ENCODE data around the gene COL1A1. TPM values are rescaled to one million over a fixed set of nuclear protein-coding genes. Genes with fewer than 3 reads are reported as not detected.

Gene COL1A1
- total RNA-seq, 2 experiments from 2014 or later = not detected

DNA sequence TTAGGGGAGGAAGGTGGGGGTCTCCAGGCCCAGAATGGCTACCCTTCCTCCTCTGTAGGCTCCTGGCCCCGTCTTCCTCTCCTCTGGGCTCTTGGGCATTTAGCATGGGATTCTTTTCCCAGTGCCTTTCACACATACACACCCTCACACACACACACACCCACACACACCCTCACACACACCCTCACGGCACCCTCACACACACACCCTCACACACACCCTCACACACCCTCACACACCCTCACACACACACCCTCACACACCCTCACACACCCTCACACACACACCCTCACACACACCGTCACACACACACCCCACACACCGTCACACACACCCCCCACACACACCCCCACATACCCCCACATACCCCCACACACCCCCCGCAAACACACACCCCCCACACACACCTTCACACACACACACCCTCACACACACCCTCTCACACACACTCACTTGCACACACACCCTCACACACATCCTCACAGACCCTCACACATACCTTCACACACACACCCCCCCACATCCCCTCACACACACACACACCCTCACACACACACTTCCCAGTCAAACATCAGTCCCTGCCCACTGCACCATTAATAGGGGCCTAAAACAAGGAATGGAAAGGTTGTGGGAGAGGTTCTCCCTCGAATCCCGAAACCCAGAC lies 34.8 kb downstream of the COL1A1 start:
- Histone ChIP-seq H3K36me3 (ENCODE audit: insufficient read depth, low read length) (no peaks in the 10 kb centered on the region), H3K79me2 (ENCODE audit: insufficient read depth, low read depth, low read length) (no peaks in the 10 kb centered on the region), H2AFZ (ENCODE audit: low read length) (no peak overlapping the region), H3K9me3 (ENCODE audit: low read length) (no peaks in the 10 kb centered on the region), H4K20me1 (ENCODE audit: insufficient read depth, low read length) (no peaks in the 10 kb centered on the region), H3K27ac (ENCODE audit: low read depth, low read length, poor library complexity, severe bottlenecking) (no peak overlapping the region), H3K4me3 (ENCODE audit: low read depth, low read length, poor library complexity, severe bottlenecking) (no peak overlapping the region), H3K4me2 (ENCODE audit: low read length) (no peak overlapping the region), H3K4me1 (ENCODE audit: insufficient read depth, low read length, poor library complexity, severe bottlenecking) (peaks cover 31% of the 10 kb centered on the region), H3K9me2 (ENCODE audit: insufficient read depth, low read length) (no peaks in the 10 kb centered on the region)
- DNase-seq (ENCODE audit: low spot score) = no peak
- BruUV-seq (replicated peaks) = no TSS peak
- CTCF ChIA-PET (ENCODE audit: unreplicated experiment) = no interaction called here
- TF ChIP-seq, protein P1, sequence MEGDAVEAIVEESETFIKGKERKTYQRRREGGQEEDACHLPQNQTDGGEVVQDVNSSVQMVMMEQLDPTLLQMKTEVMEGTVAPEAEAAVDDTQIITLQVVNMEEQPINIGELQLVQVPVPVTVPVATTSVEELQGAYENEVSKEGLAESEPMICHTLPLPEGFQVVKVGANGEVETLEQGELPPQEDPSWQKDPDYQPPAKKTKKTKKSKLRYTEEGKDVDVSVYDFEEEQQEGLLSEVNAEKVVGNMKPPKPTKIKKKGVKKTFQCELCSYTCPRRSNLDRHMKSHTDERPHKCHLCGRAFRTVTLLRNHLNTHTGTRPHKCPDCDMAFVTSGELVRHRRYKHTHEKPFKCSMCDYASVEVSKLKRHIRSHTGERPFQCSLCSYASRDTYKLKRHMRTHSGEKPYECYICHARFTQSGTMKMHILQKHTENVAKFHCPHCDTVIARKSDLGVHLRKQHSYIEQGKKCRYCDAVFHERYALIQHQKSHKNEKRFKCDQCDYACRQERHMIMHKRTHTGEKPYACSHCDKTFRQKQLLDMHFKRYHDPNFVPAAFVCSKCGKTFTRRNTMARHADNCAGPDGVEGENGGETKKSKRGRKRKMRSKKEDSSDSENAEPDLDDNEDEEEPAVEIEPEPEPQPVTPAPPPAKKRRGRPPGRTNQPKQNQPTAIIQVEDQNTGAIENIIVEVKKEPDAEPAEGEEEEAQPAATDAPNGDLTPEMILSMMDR (conservative IDR thresholded peaks at IDR 0.05; ENCODE audit: low read length) = no peak
- no peak for TF ChIP-seq EZH2phosphoT487 (IDR thresholded peaks at IDR 0.05; ENCODE audit: borderline replicate concordance, low read depth, low read length)
- POLR2A ChIA-PET = no interaction called here
- intact Hi-C loops (cut with micrococcal nuclease; ENCODE audit: unreplicated experiment) = no loop called here

- H3K4me2 ChIP-seq (ENCODE audit: low read length) = no peak within 1 kb of the TSS
- BruUV-seq (replicated peaks) = no TSS peak
- no peak for DNase-seq (ENCODE audit: low spot score)
- H3K9me3 ChIP-seq (ENCODE audit: low read length) = no peaks in the 10 kb centered on the region
- ChIA-PET POLR2A (interaction anchor here (0.6 kb wide), 1 partner anchor 34 kb away, joined by 7 read pairs; no protein-coding TSS in a partner anchor), CTCF (ENCODE audit: unreplicated experiment) (no interaction called here)
- H3K27ac ChIP-seq (ENCODE audit: low read depth, low read length, poor library complexity, severe bottlenecking) = no peak within 1 kb of the TSS
- H3K4me1 ChIP-seq (ENCODE audit: insufficient read depth, low read length, poor library complexity, severe bottlenecking) = peaks cover 36% of the 10 kb centered on the region
- H3K36me3 ChIP-seq (ENCODE audit: insufficient read depth, low read length) = no peaks in the 10 kb centered on the region
- H2AFZ ChIP-seq (ENCODE audit: low read length) = no peak within 1 kb of the TSS
- intact Hi-C loops (cut with micrococcal nuclease; ENCODE audit: unreplicated experiment) = no loop called here
- no peaks in the 10 kb centered on the region for H3K9me2 ChIP-seq (ENCODE audit: insufficient read depth, low read length)
- no peaks in the 10 kb centered on the region for H4K20me1 ChIP-seq (ENCODE audit: insufficient read depth, low read length)
- H3K79me2 ChIP-seq (ENCODE audit: insufficient read depth, low read depth, low read length) = no peaks in the 10 kb centered on the region
- TF ChIP-seq, protein P1 (conservative IDR thresholded peaks at IDR 0.05; ENCODE audit: low read length) = no peak
- no peak for TF ChIP-seq EZH2phosphoT487 (IDR thresholded peaks at IDR 0.05; ENCODE audit: borderline replicate concordance, low read depth, low read length)
- H3K4me3 ChIP-seq (ENCODE audit: low read depth, low read length, poor library complexity, severe bottlenecking) = no peak within 1 kb of the TSS
Measured at GRCh38 chr17:50165867-50166517, 35.4 kb downstream of the COL1A1 start, which contains the start of gene SGCA. Gene SGCA, plus strand, starts transcription at chr17:50166005. Its CDS starts 36 bp downstream, at chr17:50166041.

DNA sequence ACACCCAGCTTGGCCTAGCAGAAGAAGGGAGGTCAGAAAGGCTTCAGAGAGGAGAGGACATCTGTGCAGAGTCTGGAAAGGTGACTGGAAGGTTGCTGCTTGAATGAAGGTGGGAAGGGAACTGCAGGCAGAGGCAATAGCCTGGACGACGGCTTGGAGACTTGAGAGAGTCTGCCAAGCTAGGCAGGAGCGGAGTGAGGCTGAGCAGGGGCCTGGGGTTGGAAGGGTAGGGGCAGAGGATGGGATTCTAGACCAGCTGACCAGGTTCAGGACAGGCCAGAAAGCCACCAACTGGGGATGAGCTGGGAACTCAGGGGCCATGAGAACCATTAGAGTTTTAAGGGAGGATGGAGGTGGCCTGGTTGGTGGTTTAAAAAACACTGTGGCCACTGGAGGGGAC lies 36.0 kb downstream of the COL1A1 start:
- no peaks in the 10 kb centered on the region for H3K79me2 ChIP-seq (ENCODE audit: insufficient read depth, low read depth, low read length)
- no peak overlapping the region for H3K4me3 ChIP-seq (ENCODE audit: low read depth, low read length, poor library complexity, severe bottlenecking)
- no peaks in the 10 kb centered on the region for H3K9me2 ChIP-seq (ENCODE audit: insufficient read depth, low read length)
- no peak overlapping the region for H2AFZ ChIP-seq (ENCODE audit: low read length)
- no peak overlapping the region for H3K27ac ChIP-seq (ENCODE audit: low read depth, low read length, poor library complexity, severe bottlenecking)
- CTCF ChIA-PET (ENCODE audit: unreplicated experiment) = no interaction called here
- H3K4me2 ChIP-seq (ENCODE audit: low read length) = no peak overlapping the region
- H3K4me1 ChIP-seq (ENCODE audit: insufficient read depth, low read length, poor library complexity, severe bottlenecking) = peaks cover 40% of the 10 kb centered on the region
- no peaks in the 10 kb centered on the region for H4K20me1 ChIP-seq (ENCODE audit: insufficient read depth, low read length)
- POLR2A ChIA-PET = interaction anchor here (0.6 kb wide), 1 partner anchor 35 kb away, joined by 7 read pairs; no protein-coding TSS in a partner anchor
- no peaks in the 10 kb centered on the region for H3K36me3 ChIP-seq (ENCODE audit: insufficient read depth, low read length)
- intact Hi-C loops (cut with micrococcal nuclease; ENCODE audit: unreplicated experiment) = no loop called here
- no peak for DNase-seq (ENCODE audit: low spot score)
- no peaks in the 10 kb centered on the region for H3K9me3 ChIP-seq (ENCODE audit: low read length)
- no TSS peak for BruUV-seq (replicated peaks)
- TF ChIP-seq, protein P1 (conservative IDR thresholded peaks at IDR 0.05; ENCODE audit: low read length) = no peak
- TF ChIP-seq EZH2phosphoT487 (IDR thresholded peaks at IDR 0.05; ENCODE audit: borderline replicate concordance, low read depth, low read length) = no peak

Data from OCI-LY7 (cell line).